B cell (primary cell): Measurements from ENCODE around the gene SEH1L.

Source experiments
- CTCF ChIP-seq: fragments of 200-600 bp; IDR thresholded peaks from one replicate; pipeline ENCODE4 v1.8.0; 2022; ENCODE audit warnings: antibody characterized with exemption, mild to moderate bottlenecking
- EZH2 ChIP-seq: IDR thresholded peaks from 2 replicates; pipeline ENCODE4 v1.6.1; 2012; ENCODE audit warnings: borderline replicate concordance, low read depth, mild to moderate bottlenecking, moderate library complexity, low read length; ENCODE audit not compliant: insufficient read depth, poor library complexity, severe bottlenecking

DNA sequence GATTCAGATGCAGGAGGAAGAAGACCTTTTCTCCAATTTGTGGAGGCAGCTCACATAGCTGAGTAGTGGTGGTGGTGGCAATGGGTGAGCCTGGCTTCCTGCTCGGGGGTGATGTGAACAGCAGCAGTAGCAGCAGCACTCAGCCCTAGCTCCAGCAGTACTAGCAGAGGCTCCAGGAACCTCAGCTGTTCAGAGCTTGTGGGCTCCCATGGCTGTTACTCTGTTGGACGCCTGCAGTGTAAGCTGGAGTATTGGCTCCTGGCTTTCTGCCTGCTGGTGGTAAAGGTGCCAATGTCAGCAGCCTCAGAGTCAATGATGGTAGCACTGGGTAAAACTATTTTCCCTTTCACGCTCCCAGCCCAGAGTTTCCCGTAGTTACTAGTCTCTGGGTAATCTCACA is 3.1 kb upstream of the SEH1L start:
- TF ChIP-seq CTCF (no peak), EZH2 (no peak)
